ENCODE measurements around the gene GLT1D1. TPM values are rescaled to one million over a fixed set of nuclear protein-coding genes. Genes with fewer than 3 reads are reported as not detected.
A peak's percentile ranks its signal among the peaks of the same experiment; 100 is the strongest.

The GLT1D1 gene
- total and polyA plus RNA-seq, 12 donors: 0.07 to 3.3 (median 0.66) TPM; not detected in 1

- 92 to 94% methylated on average over 6 of the region's 6 CpGs for WGBS, 2 donors
- Histone ChIP-seq H3K9me3 (no peaks in the 10 kb centered on the region), H3K4me1 (peaks cover 12 to 88% (median 84%) of the 10 kb centered on the region in 9 donors), H3K4me3 (no peak overlapping the region), H3K27ac (peak overlapping the region in 6 of 10 donors; percentile 73 to 90 (median 86)), H3K27me3 (no peaks in the 10 kb centered on the region), H3K36me3 (peaks cover 0 to 5% (median 0%) of the 10 kb centered on the region in 9 donors)
- ATAC-seq: no peak
- TF ChIP-seq CTCF (IDR thresholded peaks at IDR 0.05): no peak
- intact Hi-C loops (cut with DNase I): no loop called here
- DNase-seq: no peak
Measured at GRCh38 chr12:128820253-128820652, 33.0 kb upstream of the GLT1D1 start.

GRCh38 chr12:128820723-128821432, 32.4 kb upstream of the GLT1D1 start:
- ATAC-seq (peak in 5 of 8 donors; percentile 24 to 46 (median 35)), DNase-seq (peak; percentile 30 to 60)
- peak overlapping the region in 6 of 10 donors; percentile 61 to 90 (median 86) for H3K27ac ChIP-seq
- no peaks in the 10 kb centered on the region for H3K27me3 ChIP-seq
- whole genome bisulfite sequencing, 2 donors: 59 to 64% methylated on average over 7 of the region's 7 CpGs
- peaks cover 0 to 5% (median 0%) of the 10 kb centered on the region in 9 donors for H3K36me3 ChIP-seq
- no peak for TF ChIP-seq CTCF (IDR thresholded peaks at IDR 0.05)
- peaks cover 11 to 82% (median 78%) of the 10 kb centered on the region in 9 donors for H3K4me1 ChIP-seq
- no peak overlapping the region for H3K4me3 ChIP-seq
- no peaks in the 10 kb centered on the region for H3K9me3 ChIP-seq
- intact Hi-C loops (cut with DNase I): no loop called here

- no peak for TF ChIP-seq CTCF (IDR thresholded peaks at IDR 0.05)
- peak overlapping the region; percentile 25 to 96 (median 86) for H3K4me3 ChIP-seq
- WGBS, 2 donors: 0% methylated on average over 65 to 87 of the region's 88 CpGs
- H3K27ac ChIP-seq: peak overlapping the region in 9 of 10 donors; percentile 53 to 95 (median 85)
- peaks cover 5 to 57% (median 53%) of the 10 kb centered on the region in 9 donors for H3K4me1 ChIP-seq
- H3K9me3 ChIP-seq: peaks cover 0 to 9% (median 0%) of the 10 kb centered on the region in 11 donors
- peaks cover 0 to 5% (median 0%) of the 10 kb centered on the region in 9 donors for H3K36me3 ChIP-seq
- H3K27me3 ChIP-seq: no peaks in the 10 kb centered on the region
- ATAC-seq: peak in 6 of 8 donors; percentile 1 to 34 (median 11)
- intact Hi-C loops (cut with DNase I): no loop called here
- peak in 1 of 2 donors; percentile 29 for DNase-seq
Measured at GRCh38 chr12:128823216-128823915, 29.9 kb upstream of the GLT1D1 start.

Measured in heart right ventricle (tissue), 16 donors.